ENCODE measurements around the gene CEP164. TPM values are rescaled to one million over a fixed set of nuclear protein-coding genes. Genes with fewer than 3 reads are reported as not detected.

CEP164 gene
- total RNA-seq, 1 donor from 2014 or later: 25.2 TPM

- H3K4me1 ChIP-seq: no peaks in the 10 kb centered on the region
- no peak for ATAC-seq
- no peaks in the 10 kb centered on the region for H3K27me3 ChIP-seq
- peaks cover 7% of the 10 kb centered on the region for H3K36me3 ChIP-seq
- no peak for DNase-seq
- H3K4me3 ChIP-seq: no peak overlapping the region
- TF ChIP-seq, protein P1, sequence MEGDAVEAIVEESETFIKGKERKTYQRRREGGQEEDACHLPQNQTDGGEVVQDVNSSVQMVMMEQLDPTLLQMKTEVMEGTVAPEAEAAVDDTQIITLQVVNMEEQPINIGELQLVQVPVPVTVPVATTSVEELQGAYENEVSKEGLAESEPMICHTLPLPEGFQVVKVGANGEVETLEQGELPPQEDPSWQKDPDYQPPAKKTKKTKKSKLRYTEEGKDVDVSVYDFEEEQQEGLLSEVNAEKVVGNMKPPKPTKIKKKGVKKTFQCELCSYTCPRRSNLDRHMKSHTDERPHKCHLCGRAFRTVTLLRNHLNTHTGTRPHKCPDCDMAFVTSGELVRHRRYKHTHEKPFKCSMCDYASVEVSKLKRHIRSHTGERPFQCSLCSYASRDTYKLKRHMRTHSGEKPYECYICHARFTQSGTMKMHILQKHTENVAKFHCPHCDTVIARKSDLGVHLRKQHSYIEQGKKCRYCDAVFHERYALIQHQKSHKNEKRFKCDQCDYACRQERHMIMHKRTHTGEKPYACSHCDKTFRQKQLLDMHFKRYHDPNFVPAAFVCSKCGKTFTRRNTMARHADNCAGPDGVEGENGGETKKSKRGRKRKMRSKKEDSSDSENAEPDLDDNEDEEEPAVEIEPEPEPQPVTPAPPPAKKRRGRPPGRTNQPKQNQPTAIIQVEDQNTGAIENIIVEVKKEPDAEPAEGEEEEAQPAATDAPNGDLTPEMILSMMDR (IDR thresholded peaks at IDR 0.05): no peak
- H3K27ac ChIP-seq: no peak overlapping the region
- H3K9me3 ChIP-seq: no peaks in the 10 kb centered on the region
- intact Hi-C loops (cut with DNase I): no loop called here
Measured at GRCh38 chr11:117415358-117415896, 87.8 kb downstream of the CEP164 start.

DNA sequence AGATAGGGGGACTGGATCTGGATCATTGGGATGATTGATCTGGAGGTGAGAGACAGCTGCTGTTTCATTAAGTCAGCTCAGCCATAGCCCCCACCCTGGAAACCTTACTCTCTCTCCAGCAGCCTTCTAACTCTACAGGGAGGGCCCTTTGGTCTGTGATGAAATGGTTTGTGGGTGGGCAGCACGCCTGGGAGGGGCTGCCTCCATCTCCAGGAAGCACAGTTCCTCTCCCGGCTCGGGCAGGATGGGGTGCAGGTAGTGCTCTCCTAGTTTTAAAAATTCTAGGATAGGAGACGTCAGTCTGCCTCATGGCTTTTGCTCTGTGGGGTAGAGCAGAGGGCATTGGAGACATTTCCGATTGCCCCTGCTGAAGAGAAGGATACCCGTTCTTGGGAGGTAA lies 89.7 kb downstream of the CEP164 start:
- DNase-seq: peak; percentile 21
- Histone ChIP-seq H3K4me3 (no peak overlapping the region), H3K27ac (no peak overlapping the region), H3K36me3 (peaks cover under 1% of the 10 kb centered on the region), H3K27me3 (no peaks in the 10 kb centered on the region), H3K4me1 (no peaks in the 10 kb centered on the region), H3K9me3 (no peaks in the 10 kb centered on the region)
- intact Hi-C loops (cut with DNase I): no loop called here
- ATAC-seq: no peak
- TF ChIP-seq, protein P1 (IDR thresholded peaks at IDR 0.05): no peak

DNA sequence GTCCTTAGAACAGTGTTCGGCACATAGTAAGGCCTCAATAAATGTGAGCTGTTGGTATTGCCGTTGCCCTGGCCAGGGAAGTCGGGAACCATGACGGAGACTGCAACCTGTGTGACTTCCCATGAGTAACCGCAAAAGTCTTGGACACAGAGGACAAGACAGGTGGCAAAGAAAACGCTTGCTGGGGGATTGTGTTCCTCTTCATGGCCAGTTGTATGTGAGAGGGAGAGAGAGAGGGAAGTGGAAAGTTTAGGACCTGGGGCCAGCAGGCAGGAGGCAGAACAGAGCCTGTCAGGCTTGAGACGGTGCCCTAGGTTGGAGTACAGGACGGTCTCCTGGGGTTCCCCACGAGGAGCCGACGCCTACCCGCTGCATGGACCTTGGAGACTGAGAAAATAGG lies 90.2 kb downstream of the CEP164 start:
- Histone ChIP-seq H3K36me3 (no peaks in the 10 kb centered on the region), H3K4me1 (no peaks in the 10 kb centered on the region), H3K27ac (no peak overlapping the region), H3K27me3 (no peaks in the 10 kb centered on the region), H3K9me3 (no peaks in the 10 kb centered on the region), H3K4me3 (no peak overlapping the region)
- intact Hi-C loops (cut with DNase I): no loop called here
- TF ChIP-seq, protein P1 (IDR thresholded peaks at IDR 0.05): no peak
- ATAC-seq (no peak), DNase-seq (peak; percentile 36)

GRCh38 chr11:117418737-117419481 lies 91.3 kb downstream of the CEP164 start:
- intact Hi-C loops (cut with DNase I): no loop called here
- H3K27me3 ChIP-seq: no peaks in the 10 kb centered on the region
- TF ChIP-seq, protein P1 (IDR thresholded peaks at IDR 0.05): no peak
- no peak for ATAC-seq
- no peak overlapping the region for H3K27ac ChIP-seq
- H3K4me3 ChIP-seq: no peak overlapping the region
- no peaks in the 10 kb centered on the region for H3K4me1 ChIP-seq
- H3K9me3 ChIP-seq: no peaks in the 10 kb centered on the region
- peak; percentile 21 for DNase-seq
- H3K36me3 ChIP-seq: no peaks in the 10 kb centered on the region

DNA sequence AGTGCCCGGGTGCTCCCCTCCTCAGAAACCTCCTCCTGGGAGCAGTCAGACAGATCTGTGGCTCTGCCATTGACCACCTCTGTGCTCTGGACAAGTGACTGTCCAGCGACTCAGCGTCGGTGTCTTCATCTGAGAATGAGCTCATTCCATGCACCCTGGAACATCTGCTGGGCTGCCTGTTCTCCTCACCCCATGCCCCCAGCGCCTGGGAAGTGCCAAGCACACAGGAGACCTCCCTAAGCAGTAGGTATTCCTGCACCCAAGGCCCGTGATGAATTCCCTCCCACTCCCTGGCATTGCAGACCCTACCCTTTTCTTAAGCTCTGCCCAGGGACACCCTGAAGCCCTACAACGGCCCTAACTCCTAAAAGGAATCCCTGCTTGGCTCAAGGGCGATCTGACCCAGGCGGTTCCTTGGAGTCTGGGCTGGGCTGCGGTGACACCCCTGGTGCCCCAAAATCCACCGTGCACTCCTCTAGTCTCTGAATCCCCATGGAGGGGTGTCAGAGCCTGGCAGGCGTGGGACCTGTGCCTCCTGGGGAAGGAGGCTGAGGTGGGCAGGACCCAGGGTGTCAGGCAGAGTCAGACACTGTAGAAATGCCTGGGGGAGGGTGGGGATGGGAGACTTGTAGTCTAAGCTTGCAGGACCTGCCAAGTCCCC lies 92.0 kb downstream of the CEP164 start:
- DNase-seq: peak; percentile 54
- TF ChIP-seq, protein P1 (IDR thresholded peaks at IDR 0.05): no peak
- intact Hi-C loops (cut with DNase I): loop anchor here (10.0 kb wide), 1 partner anchor 385 kb away; no protein-coding TSS in a partner anchor

More for the DNA sequence above, 92.0 kb downstream of the CEP164 start:
- H3K36me3 ChIP-seq: no peaks in the 10 kb centered on the region
- H3K9me3 ChIP-seq: no peaks in the 10 kb centered on the region
- H3K4me1 ChIP-seq: no peaks in the 10 kb centered on the region
- H3K27ac ChIP-seq: no peak overlapping the region
- H3K4me3 ChIP-seq: no peak overlapping the region
- ATAC-seq: no peak
- no peaks in the 10 kb centered on the region for H3K27me3 ChIP-seq
